ENCODE data around the gene ADTRP. TPM values are rescaled to one million over a fixed set of nuclear protein-coding genes. Genes with fewer than 3 reads are reported as not detected.

ADTRP gene

GRCh38 chr6:11667876-11668275, 110.7 kb downstream of the ADTRP start:
- no peak overlapping the region for H4K8ac ChIP-seq (ENCODE audit: low read depth, low read length)
- no peak overlapping the region for H2BK5ac ChIP-seq (ENCODE audit: low read length)
- H3K4me2 ChIP-seq (ENCODE audit: low read length), result no peak overlapping the region
- WGBS (ENCODE audit: extremely low coverage, insufficient coverage, low lambda C conversion rate), result no CpG with 5 or more reads among the region's 2 CpGs
- H2AK5ac ChIP-seq (ENCODE audit: low read length), result no peak overlapping the region
- no peak overlapping the region for H3K27ac ChIP-seq (ENCODE audit: low read depth, low read length)
- no peak overlapping the region for H3K56ac ChIP-seq (ENCODE audit: low read length)
- H3K23ac ChIP-seq (ENCODE audit: low read length), result no peak overlapping the region
- no peaks in the 10 kb centered on the region for H3K27me3 ChIP-seq (ENCODE audit: insufficient read depth, low read length, poor library complexity)
- no peaks in the 10 kb centered on the region for H3K4me1 ChIP-seq (ENCODE audit: control insufficient read depth, low read depth, low read length)
- H2BK120ac ChIP-seq (ENCODE audit: low read depth, low read length), result no peak overlapping the region
- H3K79me2 ChIP-seq (ENCODE audit: control insufficient read depth, insufficient read depth, low read length), result no peaks in the 10 kb centered on the region
- H3K4ac ChIP-seq (ENCODE audit: low read depth, low read length), result no peak overlapping the region
- no peaks in the 10 kb centered on the region for H3K79me1 ChIP-seq (ENCODE audit: low read length)
- H2BK15ac ChIP-seq (replicated peaks; ENCODE audit: low read depth), result no peak overlapping the region
- H3K36me3 ChIP-seq (ENCODE audit: control insufficient read depth, insufficient read depth, low read length), result no peaks in the 10 kb centered on the region
- H3K9ac ChIP-seq (ENCODE audit: low read length), result no peak overlapping the region
- H4K5ac ChIP-seq (ENCODE audit: low read length), result no peak overlapping the region
- H3K4me3 ChIP-seq (ENCODE audit: low read length), result no peak overlapping the region
- H3K18ac ChIP-seq (ENCODE audit: low read length), result no peak overlapping the region
- no peak for DNase-seq

DNA sequence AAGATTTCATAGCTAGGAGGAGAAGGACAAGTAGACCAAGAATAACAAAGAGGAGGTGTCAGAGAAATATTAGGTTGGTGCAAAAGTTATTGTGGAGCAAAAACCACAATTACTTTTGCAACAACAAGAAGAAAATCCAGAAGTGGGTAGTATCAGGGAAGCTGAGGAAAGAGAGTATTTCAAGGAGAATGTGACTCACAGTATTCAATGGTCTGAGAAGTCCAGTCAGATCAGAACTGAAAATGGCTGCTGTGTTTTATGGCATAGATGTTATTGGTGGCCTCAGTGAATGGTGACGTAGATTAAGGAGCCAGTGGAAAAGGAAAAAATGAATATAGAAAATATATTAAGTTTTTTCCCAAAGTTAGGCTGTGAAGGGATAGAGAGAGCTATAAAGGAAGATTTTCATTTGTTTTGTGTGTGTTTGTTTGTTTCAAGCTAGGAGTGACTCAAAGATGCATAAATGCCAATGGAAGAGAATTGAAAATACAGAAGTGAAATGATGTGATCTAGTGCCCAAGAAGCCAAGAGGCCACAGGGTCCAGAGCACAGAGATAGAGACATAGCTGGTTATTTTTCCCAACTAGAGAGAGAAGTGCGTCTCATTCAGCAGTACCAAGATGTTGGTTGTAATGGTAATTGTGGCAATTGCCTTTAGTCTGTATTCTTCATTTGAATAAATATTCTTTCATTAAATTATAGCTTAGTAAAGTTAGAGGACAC, 112.8 kb downstream of the ADTRP start:
- no peak overlapping the region for H3K18ac ChIP-seq (ENCODE audit: low read length)
- H4K8ac ChIP-seq (ENCODE audit: low read depth, low read length), result no peak overlapping the region
- no peak overlapping the region for H3K4ac ChIP-seq (ENCODE audit: low read depth, low read length)
- H3K23ac ChIP-seq (ENCODE audit: low read length), result no peak overlapping the region
- H2BK15ac ChIP-seq (replicated peaks; ENCODE audit: low read depth), result no peak overlapping the region
- H2BK120ac ChIP-seq (ENCODE audit: low read depth, low read length), result no peak overlapping the region
- whole genome bisulfite sequencing (ENCODE audit: extremely low coverage, insufficient coverage, low lambda C conversion rate), result no CpG with 5 or more reads among the region's 2 CpGs
- no peak overlapping the region for H3K27ac ChIP-seq (ENCODE audit: low read depth, low read length)
- no peaks in the 10 kb centered on the region for H3K4me1 ChIP-seq (ENCODE audit: control insufficient read depth, low read depth, low read length)
- H3K4me2 ChIP-seq (ENCODE audit: low read length), result no peak overlapping the region
- no peaks in the 10 kb centered on the region for H3K36me3 ChIP-seq (ENCODE audit: control insufficient read depth, insufficient read depth, low read length)
- H3K79me1 ChIP-seq (ENCODE audit: low read length), result no peaks in the 10 kb centered on the region
- H3K56ac ChIP-seq (ENCODE audit: low read length), result no peak overlapping the region
- no peak overlapping the region for H3K4me3 ChIP-seq (ENCODE audit: low read length)
- no peak for DNase-seq
- H3K79me2 ChIP-seq (ENCODE audit: control insufficient read depth, insufficient read depth, low read length), result no peaks in the 10 kb centered on the region
- no peak overlapping the region for H2BK5ac ChIP-seq (ENCODE audit: low read length)
- no peak overlapping the region for H3K9ac ChIP-seq (ENCODE audit: low read length)
- H4K5ac ChIP-seq (ENCODE audit: low read length), result no peak overlapping the region
- no peak overlapping the region for H2AK5ac ChIP-seq (ENCODE audit: low read length)
- H3K27me3 ChIP-seq (ENCODE audit: insufficient read depth, low read length, poor library complexity), result no peaks in the 10 kb centered on the region

Small RNAs within 50 kb of the gene (small RNA-seq; reads per million reads assigned to genes)
- not detected for gene RF00272 (ENCODE audit: insufficient read depth)

Measured in mesendoderm (in vitro differentiated cells).